ENCODE measurements around the gene DOC2A. TPM values are rescaled to one million over a fixed set of nuclear protein-coding genes. Genes with fewer than 3 reads are reported as not detected.

DOC2A gene
- total and polyA plus RNA-seq, 9 of the 15 experiments (the other 6 are each of a cell fraction or from before 2014, with no cell fraction given) = 0.03 to 0.38 (median 0.28) TPM; not detected in 1

DNA sequence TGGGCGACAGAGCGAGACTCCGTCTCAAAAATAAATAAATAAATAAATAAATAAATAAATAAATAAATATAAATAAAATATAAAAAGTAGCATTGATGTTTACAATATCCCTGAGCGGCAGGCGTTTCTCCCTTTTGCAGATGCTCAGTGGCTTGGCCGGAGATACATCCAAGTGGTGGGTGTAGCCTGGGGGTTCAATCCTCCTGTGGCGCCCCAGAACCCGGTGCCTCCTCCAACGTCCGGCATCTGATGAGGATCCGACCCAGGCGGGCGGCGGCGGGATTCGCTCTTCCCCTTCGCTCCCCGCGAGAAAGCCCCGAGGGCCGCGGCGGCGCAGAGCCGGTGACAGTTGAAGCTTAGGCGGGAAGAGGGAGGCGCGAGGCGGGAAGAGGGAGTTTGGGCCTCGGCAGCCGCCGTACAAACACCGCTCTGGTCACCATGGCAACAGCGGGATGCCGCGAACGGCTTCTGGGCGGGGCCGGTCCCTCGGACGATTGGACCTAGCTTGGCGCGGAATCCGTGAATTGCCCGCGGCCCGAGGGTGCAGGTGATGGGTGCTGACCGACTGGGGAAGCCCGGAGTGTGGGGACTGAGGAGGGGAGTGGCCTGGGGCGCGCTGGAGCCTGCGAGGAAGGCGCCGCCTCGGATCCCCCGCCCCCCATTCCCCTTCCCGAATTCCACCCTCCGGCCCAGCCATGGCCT is 42.0 kb upstream of the DOC2A start (continued):
- TF ChIP-seq, protein P1, sequence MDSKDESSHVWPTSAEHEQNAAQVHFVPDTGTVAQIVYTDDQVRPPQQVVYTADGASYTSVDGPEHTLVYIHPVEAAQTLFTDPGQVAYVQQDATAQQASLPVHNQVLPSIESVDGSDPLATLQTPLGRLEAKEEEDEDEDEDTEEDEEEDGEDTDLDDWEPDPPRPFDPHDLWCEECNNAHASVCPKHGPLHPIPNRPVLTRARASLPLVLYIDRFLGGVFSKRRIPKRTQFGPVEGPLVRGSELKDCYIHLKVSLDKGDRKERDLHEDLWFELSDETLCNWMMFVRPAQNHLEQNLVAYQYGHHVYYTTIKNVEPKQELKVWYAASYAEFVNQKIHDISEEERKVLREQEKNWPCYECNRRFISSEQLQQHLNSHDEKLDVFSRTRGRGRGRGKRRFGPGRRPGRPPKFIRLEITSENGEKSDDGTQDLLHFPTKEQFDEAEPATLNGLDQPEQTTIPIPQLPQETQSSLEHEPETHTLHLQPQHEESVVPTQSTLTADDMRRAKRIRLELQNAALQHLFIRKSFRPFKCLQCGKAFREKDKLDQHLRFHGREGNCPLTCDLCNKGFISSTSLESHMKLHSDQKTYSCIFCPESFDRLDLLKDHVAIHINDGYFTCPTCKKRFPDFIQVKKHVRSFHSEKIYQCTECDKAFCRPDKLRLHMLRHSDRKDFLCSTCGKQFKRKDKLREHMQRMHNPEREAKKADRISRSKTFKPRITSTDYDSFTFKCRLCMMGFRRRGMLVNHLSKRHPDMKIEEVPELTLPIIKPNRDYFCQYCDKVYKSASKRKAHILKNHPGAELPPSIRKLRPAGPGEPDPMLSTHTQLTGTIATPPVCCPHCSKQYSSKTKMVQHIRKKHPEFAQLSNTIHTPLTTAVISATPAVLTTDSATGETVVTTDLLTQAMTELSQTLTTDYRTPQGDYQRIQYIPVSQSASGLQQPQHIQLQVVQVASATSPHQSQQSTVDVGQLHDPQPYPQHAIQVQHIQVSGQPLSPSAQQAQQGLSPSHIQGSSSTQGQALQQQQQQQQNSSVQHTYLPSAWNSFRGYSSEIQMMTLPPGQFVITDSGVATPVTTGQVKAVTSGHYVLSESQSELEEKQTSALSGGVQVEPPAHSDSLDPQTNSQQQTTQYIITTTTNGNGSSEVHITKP (IDR thresholded peaks at IDR 0.05; ENCODE audit: partially characterized antibody) = peak; percentile 76
- TF ChIP-seq, protein P2, sequence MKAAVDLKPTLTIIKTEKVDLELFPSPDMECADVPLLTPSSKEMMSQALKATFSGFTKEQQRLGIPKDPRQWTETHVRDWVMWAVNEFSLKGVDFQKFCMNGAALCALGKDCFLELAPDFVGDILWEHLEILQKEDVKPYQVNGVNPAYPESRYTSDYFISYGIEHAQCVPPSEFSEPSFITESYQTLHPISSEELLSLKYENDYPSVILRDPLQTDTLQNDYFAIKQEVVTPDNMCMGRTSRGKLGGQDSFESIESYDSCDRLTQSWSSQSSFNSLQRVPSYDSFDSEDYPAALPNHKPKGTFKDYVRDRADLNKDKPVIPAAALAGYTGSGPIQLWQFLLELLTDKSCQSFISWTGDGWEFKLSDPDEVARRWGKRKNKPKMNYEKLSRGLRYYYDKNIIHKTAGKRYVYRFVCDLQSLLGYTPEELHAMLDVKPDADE (conservative IDR thresholded peaks at IDR 0.05; ENCODE audit: control insufficient read depth, low read depth, low read length) = no peak
- 0 out of 2 replicates have a peak, but pooled peaks have one; percentile 54 for TF ChIP-seq FOXM1 (IDR thresholded peaks at IDR 0.05; ENCODE audit: low read depth)
- TF ChIP-seq FOXM1 (CRISPR knock-in tag; IDR thresholded peaks at IDR 0.05; ENCODE audit: low read depth) = peak; percentile 94
- no peak for TF ChIP-seq TAL1 (IDR thresholded peaks at IDR 0.05)
- TF ChIP-seq PCBP1 (IDR thresholded peaks at IDR 0.05; ENCODE audit: low read depth, low read length, poor library complexity, severe bottlenecking) = peak; percentile 76
- TF ChIP-seq ARNT (IDR thresholded peaks at IDR 0.05) = no peak
- peak; percentile 80 for TF ChIP-seq EP300 (IDR thresholded peaks at IDR 0.05; ENCODE audit: low read length)
- no peak; the same call in 1 of the 2 replicates for TF ChIP-seq POLR2AphosphoS5 (IDR thresholded peaks at IDR 0.05; ENCODE audit: control insufficient read depth, insufficient read depth, low read depth, low read length)
- TF ChIP-seq SMARCB1 (IDR thresholded peaks at IDR 0.05; ENCODE audit: insufficient read length, low read depth) = no peak
- TF ChIP-seq ZSCAN29 (IDR thresholded peaks at IDR 0.05) = no peak
- TF ChIP-seq, protein P3, sequence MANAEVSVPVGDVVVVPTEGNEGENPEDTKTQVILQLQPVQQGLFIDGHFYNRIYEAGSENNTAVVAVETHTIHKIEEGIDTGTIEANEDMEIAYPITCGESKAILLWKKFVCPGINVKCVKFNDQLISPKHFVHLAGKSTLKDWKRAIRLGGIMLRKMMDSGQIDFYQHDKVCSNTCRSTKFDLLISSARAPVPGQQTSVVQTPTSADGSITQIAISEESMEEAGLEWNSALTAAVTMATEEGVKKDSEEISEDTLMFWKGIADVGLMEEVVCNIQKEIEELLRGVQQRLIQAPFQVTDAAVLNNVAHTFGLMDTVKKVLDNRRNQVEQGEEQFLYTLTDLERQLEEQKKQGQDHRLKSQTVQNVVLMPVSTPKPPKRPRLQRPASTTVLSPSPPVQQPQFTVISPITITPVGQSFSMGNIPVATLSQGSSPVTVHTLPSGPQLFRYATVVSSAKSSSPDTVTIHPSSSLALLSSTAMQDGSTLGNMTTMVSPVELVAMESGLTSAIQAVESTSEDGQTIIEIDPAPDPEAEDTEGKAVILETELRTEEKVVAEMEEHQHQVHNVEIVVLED (CRISPR knock-in tag; IDR thresholded peaks at IDR 0.05) = no peak
- TF ChIP-seq ZNF146 (CRISPR knock-in tag; IDR thresholded peaks at IDR 0.05; ENCODE audit: unreplicated experiment) = no peak
- no peak for TF ChIP-seq TSC22D4 (tag; IDR thresholded peaks at IDR 0.05)
- peak; percentile 81 for TF ChIP-seq GABPB1 (CRISPR knock-in tag; IDR thresholded peaks at IDR 0.05)
- TF ChIP-seq MTF1 (CRISPR knock-in tag; IDR thresholded peaks at IDR 0.05; ENCODE audit: borderline replicate concordance) = no peak
- no peak for TF ChIP-seq ZC3H4 (CRISPR knock-in tag; IDR thresholded peaks at IDR 0.05; ENCODE audit: borderline replicate concordance)
- TF ChIP-seq ZKSCAN8 (CRISPR knock-in tag; IDR thresholded peaks at IDR 0.05) = no peak
- TF ChIP-seq GATA2 (CRISPR knock-in tag; IDR thresholded peaks at IDR 0.05) = no peak
- no peak; the same call in 1 of the 2 replicates for TF ChIP-seq BCOR (IDR thresholded peaks at IDR 0.05)
- TF ChIP-seq BHLHE40 (IDR thresholded peaks at IDR 0.05; ENCODE audit: low read length) = peak; percentile 24; the same call in 1 of the 2 replicates
- TF ChIP-seq RBM17 (IDR thresholded peaks at IDR 0.05; ENCODE audit: borderline replicate concordance, low read depth, low read length) = no peak
- TF ChIP-seq MEIS2 (IDR thresholded peaks at IDR 0.05; ENCODE audit: partially characterized antibody) = peak; percentile 64
- TF ChIP-seq ZNF695 (CRISPR knock-in tag; IDR thresholded peaks at IDR 0.05) = no peak
